ENCODE results near the gene IL12RB2. TPM values are rescaled to one million over a fixed set of nuclear protein-coding genes. Genes with fewer than 3 reads are reported as not detected.

The IL12RB2 gene
- total and polyA plus RNA-seq, 10 of the 15 experiments (the other 5 are each of a cell fraction or from before 2014, with no cell fraction given) = 0.15 to 1.1 (median 0.54) TPM; not detected in 1

DNA sequence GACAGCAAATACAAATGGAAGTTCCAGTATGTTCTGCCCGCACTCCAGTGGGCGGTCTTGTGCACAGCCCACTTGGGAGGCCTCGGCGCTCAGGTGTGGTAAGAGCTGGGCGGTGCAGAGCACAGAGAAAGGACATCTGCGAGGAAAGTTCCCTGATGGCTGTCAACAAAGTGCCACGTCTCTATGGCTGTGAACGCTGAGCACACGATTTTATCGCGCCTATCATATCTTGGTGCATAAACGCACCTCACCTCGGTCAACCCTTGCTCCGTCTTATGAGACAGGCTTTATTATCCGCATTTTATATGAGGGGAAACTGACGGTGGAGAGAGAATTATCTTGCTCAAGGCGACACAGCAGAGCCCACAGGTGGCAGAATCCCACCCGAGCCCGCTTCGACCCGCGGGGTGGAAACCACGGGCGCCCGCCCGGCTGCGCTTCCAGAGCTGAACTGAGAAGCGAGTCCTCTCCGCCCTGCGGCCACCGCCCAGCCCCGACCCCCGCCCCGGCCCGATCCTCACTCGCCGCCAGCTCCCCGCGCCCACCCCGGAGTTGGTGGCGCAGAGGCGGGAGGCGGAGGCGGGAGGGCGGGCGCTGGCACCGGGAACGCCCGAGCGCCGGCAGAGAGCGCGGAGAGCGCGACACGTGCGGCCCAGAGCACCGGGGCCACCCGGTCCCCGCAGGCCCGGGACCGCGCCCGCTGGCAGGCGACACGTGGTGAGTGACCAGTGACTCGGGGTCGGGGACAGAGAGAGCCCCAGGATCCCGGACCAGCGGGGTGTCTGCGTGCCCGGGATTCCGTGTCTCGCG, at the start of gene IL12RB2 (continued):
- TF ChIP-seq EGR1 (IDR thresholded peaks at IDR 0.05; ENCODE audit: borderline replicate concordance in 1 of 2, low read depth in 2 of 2, low read length in 2 of 2) = 0 out of 3 replicates have a peak, but pooled peaks of 1 of the 2 experiments have one; percentile 9
- TF ChIP-seq SMAD5 (IDR thresholded peaks at IDR 0.05; ENCODE audit: low read depth) = no peak
- no peak for TF ChIP-seq NR2C1 (IDR thresholded peaks at IDR 0.05)
- peak; percentile 25; the same call in 1 of the 2 replicates for TF ChIP-seq TAF1 (IDR thresholded peaks at IDR 0.05; ENCODE audit: borderline replicate concordance, low read depth, low read length)

DNA sequence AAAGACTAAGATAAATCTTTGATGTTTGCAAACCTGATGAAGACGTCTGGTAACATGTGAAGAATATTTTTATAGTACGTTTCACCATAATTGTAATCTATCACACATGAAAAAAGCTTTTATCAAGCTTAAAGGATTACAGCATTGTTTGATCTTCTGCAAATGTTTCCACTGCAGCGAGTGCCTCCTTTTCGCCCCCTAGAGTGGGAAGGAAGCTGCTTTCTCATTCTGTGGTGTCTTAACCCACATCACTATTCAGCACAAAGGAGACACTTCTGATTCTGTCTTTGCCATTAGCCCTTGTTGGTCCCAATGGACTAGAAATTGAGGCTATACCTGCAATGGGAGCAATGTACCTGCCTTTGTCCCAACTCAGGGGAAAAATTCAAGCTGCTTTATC, 46.0 kb upstream of the IL12RB2 start:
- DNase-seq (ENCODE audit: low read depth, low spot score) = no peak
- Histone ChIP-seq H3K4me3 (no peak overlapping the region), H3K27ac (ENCODE audit: control insufficient read depth, insufficient read depth) (no peak overlapping the region), H4K20me1 (ENCODE audit: control insufficient read depth, insufficient read depth) (no peaks in the 10 kb centered on the region), H3K9me3 (replicated peaks; ENCODE audit: control insufficient read depth, insufficient read depth, low read length) (no peaks in the 10 kb centered on the region), H3K36me3 (ENCODE audit: control insufficient read depth in 2 of 2, insufficient read depth in 2 of 2, low read length in 1 of 2) (no peaks in the 10 kb centered on the region), H3K4me2 (ENCODE audit: control insufficient read depth, insufficient read depth) (no peak overlapping the region), H3K9ac (ENCODE audit: control insufficient read depth, insufficient read depth, low read length) (no peak overlapping the region), H3K4me1 (ENCODE audit: control insufficient read depth, insufficient read depth, low read length) (no peaks in the 10 kb centered on the region), H3K27me3 (replicated peaks in 1 of 2; ENCODE audit: control insufficient read depth in 2 of 2, insufficient read depth in 2 of 2, low read length in 1 of 2) (no peaks in the 10 kb centered on the region), H3K79me2 (ENCODE audit: control insufficient read depth, insufficient read depth, low read length) (no peaks in the 10 kb centered on the region), H2AFZ (ENCODE audit: control insufficient read depth, low read depth, low read length) (no peak overlapping the region; the same call in 1 of the 2 replicates)
- intact Hi-C loops (cut with micrococcal nuclease; ENCODE audit: unreplicated experiment) (no loop called here), in situ Hi-C loops (cut with MboI) (no loop called here)
- 0% methylated on average over 4 of the region's 4 CpGs for WGBS (ENCODE audit: insufficient coverage, insufficient replicate concordance, low lambda C conversion rate, missing lambda C conversion rate)
- BruUV-seq (replicated peaks) = no TSS peak
- TF ChIP-seq, protein P1, sequence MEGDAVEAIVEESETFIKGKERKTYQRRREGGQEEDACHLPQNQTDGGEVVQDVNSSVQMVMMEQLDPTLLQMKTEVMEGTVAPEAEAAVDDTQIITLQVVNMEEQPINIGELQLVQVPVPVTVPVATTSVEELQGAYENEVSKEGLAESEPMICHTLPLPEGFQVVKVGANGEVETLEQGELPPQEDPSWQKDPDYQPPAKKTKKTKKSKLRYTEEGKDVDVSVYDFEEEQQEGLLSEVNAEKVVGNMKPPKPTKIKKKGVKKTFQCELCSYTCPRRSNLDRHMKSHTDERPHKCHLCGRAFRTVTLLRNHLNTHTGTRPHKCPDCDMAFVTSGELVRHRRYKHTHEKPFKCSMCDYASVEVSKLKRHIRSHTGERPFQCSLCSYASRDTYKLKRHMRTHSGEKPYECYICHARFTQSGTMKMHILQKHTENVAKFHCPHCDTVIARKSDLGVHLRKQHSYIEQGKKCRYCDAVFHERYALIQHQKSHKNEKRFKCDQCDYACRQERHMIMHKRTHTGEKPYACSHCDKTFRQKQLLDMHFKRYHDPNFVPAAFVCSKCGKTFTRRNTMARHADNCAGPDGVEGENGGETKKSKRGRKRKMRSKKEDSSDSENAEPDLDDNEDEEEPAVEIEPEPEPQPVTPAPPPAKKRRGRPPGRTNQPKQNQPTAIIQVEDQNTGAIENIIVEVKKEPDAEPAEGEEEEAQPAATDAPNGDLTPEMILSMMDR (IDR thresholded peaks at IDR 0.05 in 2 of 3, conservative IDR thresholded peaks at IDR 0.05 in 1 of 3; ENCODE audit: control insufficient read depth in 2 of 3, extremely low read depth in 1 of 3, insufficient read depth in 1 of 3, low read depth in 3 of 3, low read length in 3 of 3) = peak in 2 of 3 experiments; percentile 17 to 30; a peak in 2 of 6 replicates
- 0 out of 2 replicates have a peak, but pooled peaks have one; percentile 8 for TF ChIP-seq RAD21 (IDR thresholded peaks at IDR 0.05; ENCODE audit: insufficient read depth, low read depth, low read length)
- TF ChIP-seq, protein P2, sequence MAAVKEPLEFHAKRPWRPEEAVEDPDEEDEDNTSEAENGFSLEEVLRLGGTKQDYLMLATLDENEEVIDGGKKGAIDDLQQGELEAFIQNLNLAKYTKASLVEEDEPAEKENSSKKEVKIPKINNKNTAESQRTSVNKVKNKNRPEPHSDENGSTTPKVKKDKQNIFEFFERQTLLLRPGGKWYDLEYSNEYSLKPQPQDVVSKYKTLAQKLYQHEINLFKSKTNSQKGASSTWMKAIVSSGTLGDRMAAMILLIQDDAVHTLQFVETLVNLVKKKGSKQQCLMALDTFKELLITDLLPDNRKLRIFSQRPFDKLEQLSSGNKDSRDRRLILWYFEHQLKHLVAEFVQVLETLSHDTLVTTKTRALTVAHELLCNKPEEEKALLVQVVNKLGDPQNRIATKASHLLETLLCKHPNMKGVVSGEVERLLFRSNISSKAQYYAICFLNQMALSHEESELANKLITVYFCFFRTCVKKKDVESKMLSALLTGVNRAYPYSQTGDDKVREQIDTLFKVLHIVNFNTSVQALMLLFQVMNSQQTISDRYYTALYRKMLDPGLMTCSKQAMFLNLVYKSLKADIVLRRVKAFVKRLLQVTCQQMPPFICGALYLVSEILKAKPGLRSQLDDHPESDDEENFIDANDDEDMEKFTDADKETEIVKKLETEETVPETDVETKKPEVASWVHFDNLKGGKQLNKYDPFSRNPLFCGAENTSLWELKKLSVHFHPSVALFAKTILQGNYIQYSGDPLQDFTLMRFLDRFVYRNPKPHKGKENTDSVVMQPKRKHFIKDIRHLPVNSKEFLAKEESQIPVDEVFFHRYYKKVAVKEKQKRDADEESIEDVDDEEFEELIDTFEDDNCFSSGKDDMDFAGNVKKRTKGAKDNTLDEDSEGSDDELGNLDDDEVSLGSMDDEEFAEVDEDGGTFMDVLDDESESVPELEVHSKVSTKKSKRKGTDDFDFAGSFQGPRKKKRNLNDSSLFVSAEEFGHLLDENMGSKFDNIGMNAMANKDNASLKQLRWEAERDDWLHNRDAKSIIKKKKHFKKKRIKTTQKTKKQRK (IDR thresholded peaks at IDR 0.05; ENCODE audit: low read depth, low read length) = no peak
- RAD21 ChIA-PET (ENCODE audit: unreplicated experiment) = interaction anchor here (2.0 kb wide), 1 partner anchor 46 kb away, joined by 5 read pairs; no protein-coding TSS in a partner anchor
- SMC1A ChIA-PET (ENCODE audit: uncharacterized antibody, unreplicated experiment) = interaction anchor here (0.6 to 1.0 kb wide), 2 partner anchors 33 to 239 kb away, joined by 3 read pairs; no protein-coding TSS in a partner anchor
- CTCF ChIA-PET = interaction anchor here (0.6 to 1.5 kb wide), 4 partner anchors 21 to 50 kb away, joined by 3 to 4 read pairs (median 4); no protein-coding TSS in a partner anchor
- no peak for FAIRE-seq
- POLR2A ChIA-PET = no interaction called here
- peak; percentile 45; the same call in 1 of the 3 replicates for ATAC-seq
